ENCODE data around the gene C6orf120.

GRCh38 chr6:169707772-169708171, 5.8 kb downstream of the C6orf120 start:
- TF ChIP-seq CTCF (conservative IDR thresholded peaks at IDR 0.05 in 1 of 2, IDR thresholded peaks at IDR 0.05 in 1 of 2; ENCODE audit: low read depth in 1 of 2, low read length in 2 of 2) (no peak), EZH2 (IDR thresholded peaks at IDR 0.05; ENCODE audit: low read length, missing control alignments) (no peak)
